ENCODE data around the gene GNPTAB. TPM values are rescaled to one million over a fixed set of nuclear protein-coding genes. Genes with fewer than 3 reads are reported as not detected.

Gene GNPTAB
- total RNA-seq, 1 experiment from 2014 or later, result 40.8 TPM

- peak; percentile 80; the same call in 1 of the 2 replicates for ATAC-seq
- H3K4me1 ChIP-seq (ENCODE audit: control insufficient read depth, insufficient read depth, low read length), result no peaks in the 10 kb centered on the region
- H3K27me3 ChIP-seq (ENCODE audit: control insufficient read depth, insufficient read depth, low read length), result no peaks in the 10 kb centered on the region
- no peaks in the 10 kb centered on the region for H3K9me3 ChIP-seq (ENCODE audit: control insufficient read depth, insufficient read depth, low read depth, low read length)
- TF ChIP-seq CTCF (IDR thresholded peaks at IDR 0.05), result peak; percentile 94
- TF ChIP-seq REST (IDR thresholded peaks at IDR 0.05; ENCODE audit: insufficient read depth in 1 of 2, low read depth in 2 of 2, low read length in 1 of 2), result no peak
- ChIA-PET CTCF (interaction anchor here (0.6 to 1.6 kb wide), 4 partner anchors 47 to 80 kb away, joined by 3 to 5 read pairs (median 4); no protein-coding TSS in a partner anchor), POLR2A (no interaction called here)
- in situ Hi-C loops (cut with HindIII; ENCODE audit: low pct_unique_long_range_greater_than_20kb, low sequenced_read_pairs) (no loop called here), intact Hi-C loops (cut with micrococcal nuclease; ENCODE audit: unreplicated experiment) (no loop called here)
- H3K27ac ChIP-seq (ENCODE audit: low read length), result no peak overlapping the region
- no TSS peak for BruUV-seq (replicated peaks)
- DNase-seq (ENCODE audit: low read depth, low spot score), result peak; percentile 57
- no peak overlapping the region for H3K4me3 ChIP-seq (ENCODE audit: low read depth in 2 of 2, low read length in 2 of 2)
- no peaks in the 10 kb centered on the region for H3K36me3 ChIP-seq (ENCODE audit: control insufficient read depth, insufficient read depth, low read length)
These were observed 8.8 kb upstream of the GNPTAB start for GRCh38 chr12:101839324-101840283.

- no peak for TF ChIP-seq TCF7L2 (IDR thresholded peaks at IDR 0.05; ENCODE audit: low read depth, low read length)
- no peak for TF ChIP-seq REST (IDR thresholded peaks at IDR 0.05; ENCODE audit: insufficient read depth in 1 of 2, low read depth in 2 of 2, low read length in 1 of 2)
- TF ChIP-seq SIN3A (IDR thresholded peaks at IDR 0.05; ENCODE audit: borderline replicate concordance, insufficient read depth, low read depth, low read length), result no peak
- no peak for TF ChIP-seq POLR2AphosphoS5 (IDR thresholded peaks at IDR 0.05; ENCODE audit: low read depth, low read length)
- no peak for TF ChIP-seq CTCF (IDR thresholded peaks at IDR 0.05)
- Histone ChIP-seq H3K9me3 (ENCODE audit: control insufficient read depth, insufficient read depth, low read depth, low read length) (no peaks in the 10 kb centered on the region), H3K36me3 (ENCODE audit: control insufficient read depth, insufficient read depth, low read length) (no peaks in the 10 kb centered on the region), H3K4me1 (ENCODE audit: control insufficient read depth, insufficient read depth, low read length) (no peaks in the 10 kb centered on the region), H3K27me3 (ENCODE audit: control insufficient read depth, insufficient read depth, low read length) (no peaks in the 10 kb centered on the region), H3K4me3 (ENCODE audit: low read depth in 2 of 2, low read length in 2 of 2) (no peak overlapping the region), H3K27ac (ENCODE audit: low read length) (no peak overlapping the region)
- ChIA-PET CTCF (interaction anchor here (0.6 kb wide), 5 partner anchors 10 to 160 kb away, joined by 3 to 7 read pairs (median 5); no protein-coding TSS in a partner anchor), POLR2A (interaction anchor here (0.6 kb wide), 1 partner anchor 15 kb away, joined by 3 read pairs; no protein-coding TSS in a partner anchor)
- in situ Hi-C loops (cut with HindIII; ENCODE audit: low pct_unique_long_range_greater_than_20kb, low sequenced_read_pairs) (no loop called here), intact Hi-C loops (cut with micrococcal nuclease; ENCODE audit: unreplicated experiment) (no loop called here)
- DNase-seq (ENCODE audit: low read depth, low spot score) (no peak), ATAC-seq (no peak)
- BruUV-seq (replicated peaks), result no TSS peak
These were observed 8.0 kb upstream of the GNPTAB start for GRCh38 chr12:101838628-101839323.

Measured in Panc1 (cell line).